HL-60 (cell line): Measurements from ENCODE around the gene ARHGAP23.
"Not testable (repeated sequence)": the region's sequence is repeated elsewhere in the genome, so short reads cannot be mapped to it uniquely, and the experiment has no call there.

Experiments used
- DNase-seq, 2 experiments: peaks; one replicate each; pipeline ENCODE4 v3.0.0-alpha.2; 2010 to 2020; ENCODE audit warnings: low read depth in 1 of 2, low spot score in 1 of 2
- H3K27ac ChIP-seq: fragments of 250-450 bp; sonication (Bioruptor Pico); replicated peaks from 2 replicates; pipeline ENCODE4 v1.5.1; 2020; ENCODE audit warnings: mild to moderate bottlenecking, moderate library complexity
- H3K27me3 ChIP-seq: fragments of 250-450 bp; sonication (Bioruptor Pico); 2 replicates; pipeline ENCODE4 v1.5.1; 2021; ENCODE audit warnings: mild to moderate bottlenecking, moderate library complexity; ENCODE audit not compliant: insufficient read depth, poor library complexity, severe bottlenecking
- H3K4me3 ChIP-seq: replicated peaks from 2 replicates; pipeline ENCODE4 v1.5.1; 2011; ENCODE audit warnings: mild to moderate bottlenecking, control low read depth, low read length; ENCODE audit not compliant: insufficient read depth
- CTCF ChIP-seq: IDR thresholded peaks from one replicate; pipeline ENCODE4 v1.5.1; 2011; ENCODE audit warnings: low read length, control low read depth, inconsistent platforms; ENCODE audit not compliant: insufficient read depth
- GABPA ChIP-seq: IDR thresholded peaks from 2 replicates; pipeline ENCODE4 v1.6.1; 2012; ENCODE audit warnings: low read depth
- POLR2AphosphoS5 ChIP-seq: IDR thresholded peaks from 2 replicates; pipeline ENCODE4 v1.6.1; 2012; ENCODE audit warnings: low read depth
- REST ChIP-seq: IDR thresholded peaks from 2 replicates; pipeline ENCODE4 v1.6.1; 2012; ENCODE audit warnings: low read depth; ENCODE audit not compliant: insufficient replicate concordance
- SPI1 ChIP-seq: IDR thresholded peaks from 2 replicates; pipeline ENCODE4 v1.6.1; 2012; ENCODE audit warnings: low read depth, mild to moderate bottlenecking, borderline replicate concordance

ARHGAP23 gene

GRCh38 chr17:38435795-38436194 is 7.5 kb downstream of the ARHGAP23 start:
- Histone ChIP-seq H3K27ac (no peak overlapping the region), H3K27me3 (no peaks in the 10 kb centered on the region), H3K4me3 (no peak overlapping the region)
- TF ChIP-seq POLR2AphosphoS5 (no peak), REST (no peak), GABPA (no peak)
- no peak for DNase-seq

- TF ChIP-seq POLR2AphosphoS5 (no peak), REST (no peak), SPI1 (no peak), CTCF (no peak)
- H3K27me3 ChIP-seq: no peaks in the 10 kb centered on the region
- DNase-seq: no peak
- no peak overlapping the region for H3K4me3 ChIP-seq
- H3K27ac ChIP-seq: no peak overlapping the region
These were observed 8.1 kb downstream of the ARHGAP23 start for GRCh38 chr17:38436386-38436785.

GRCh38 chr17:38437313-38437712 is 9.0 kb downstream of the ARHGAP23 start:
- not testable (repeated sequence) for H3K27ac ChIP-seq, H3K4me3 ChIP-seq, DNase-seq, H3K27me3 ChIP-seq

GRCh38 chr17:38439436-38439835 is 11.2 kb downstream of the ARHGAP23 start:
- Histone ChIP-seq H3K27ac (no peak overlapping the region), H3K4me3 (no peak overlapping the region), H3K27me3 (no peaks in the 10 kb centered on the region)
- DNase-seq: no peak
- no peak for TF ChIP-seq SPI1
- TF ChIP-seq CTCF: no peak
- no peak for TF ChIP-seq REST
- TF ChIP-seq POLR2AphosphoS5: no peak
- no peak for TF ChIP-seq GABPA
